HepG2 (cell line): ENCODE data around the gene CNTN5. TPM values are rescaled to one million over a fixed set of nuclear protein-coding genes. Genes with fewer than 3 reads are reported as not detected.

ENCODE experiments used
- ATAC-seq: fragments of 200-7000 bp; cut with Tn5 transposase; 3 replicates; pipeline ENCODE4 v1.9.1; 2020; ENCODE audit warnings: mild to moderate bottlenecking, moderate library complexity
- BruUV-seq: library from RNA; stranded (reverse); fragments of 400-500 nt; replicated peaks from 2 replicates; lab custom pipeline; 2021; lab: Mats Ljungman, UMichigan
- CTCF ChIA-PET: fragments of 300-600 bp; formaldehyde crosslinking; extraction: SDS; loops from one replicate; lab custom pipeline; 2021; ENCODE audit warnings: low total read pairs, inconsistent platforms, low intra/inter-chr PET ratio; lab: Yijun Ruan, JAX
- POLR2A ChIA-PET: fragments of 350-600 bp; sonication (Branson Sonifier 250); formaldehyde crosslinking; loops from one replicate; lab custom pipeline; 2020; ENCODE audit warnings: antibody characterized with exemption, inconsistent platforms; lab: Yijun Ruan, JAX
- DNase-seq: peaks from one replicate; pipeline ENCODE4 v3.0.0-alpha.2; 2015; ENCODE audit warnings: low spot score
- FAIRE-seq: peaks from 3 replicates; lab custom pipeline; 2011; peaks lifted over from hg19 to GRCh38; lab: Jason Lieb, UNC
- H2AFZ ChIP-seq: one replicate; pipeline ENCODE4 v1.6.1; 2011; ENCODE audit warnings: low read length, inconsistent platforms
- H3K27ac ChIP-seq: fragments of 300-600 bp; 3 replicates; pipeline ENCODE4 v1.8.0; 2011; ENCODE audit warnings: mixed run types, mild to moderate bottlenecking, mixed read lengths, low read length, inconsistent platforms; ENCODE audit not compliant: insufficient read depth; ENCODE audit errors: extremely low read length
- H3K27me3 ChIP-seq, 2 experiments: fragments of 200-600 bp in 1 of 2; 2 replicates in 1 of 2; 3 replicates in 1 of 2; pipeline versions ENCODE4 v1.6.0 to v1.8.0; 2011; ENCODE audit warnings: low read length in 2 of 2, mild to moderate bottlenecking in 2 of 2, moderate library complexity in 2 of 2, inconsistent platforms in 1 of 2; ENCODE audit not compliant: insufficient read depth in 2 of 2, control insufficient read depth in 1 of 2
- H3K36me3 ChIP-seq, 2 experiments: fragments of 200-600 bp in 1 of 2; replicated peaks in 1 of 2; 2 replicates in 1 of 2; 3 replicates in 1 of 2; pipeline versions ENCODE4 v1.5.1 to v1.8.0; 2011; ENCODE audit warnings: low read length in 2 of 2, inconsistent platforms in 1 of 2; ENCODE audit not compliant: insufficient read depth in 2 of 2, control insufficient read depth in 1 of 2
- H3K4me1 ChIP-seq: 2 replicates; pipeline ENCODE4 v1.5.1; 2012; ENCODE audit warnings: low read length, inconsistent platforms; ENCODE audit not compliant: insufficient read depth
- H3K4me2 ChIP-seq: 2 replicates; pipeline ENCODE4 v1.6.0; 2011; ENCODE audit warnings: low read depth, low read length, inconsistent platforms
- H3K4me3 ChIP-seq, 3 experiments: fragments of 200-600 bp in 1 of 3; sonication (generic), shearing (Covaris generic) in 1 of 3; replicated peaks in 1 of 3; 2 replicates each; pipeline ENCODE4 v1.5.1; 2011 to 2016; ENCODE audit warnings: low read length in 3 of 3, inconsistent platforms in 2 of 3, low read depth in 2 of 3, mild to moderate bottlenecking in 2 of 3, control low read depth in 1 of 3, mixed read lengths in 1 of 3; ENCODE audit not compliant: insufficient read depth in 1 of 3
- H3K79me2 ChIP-seq: one replicate; pipeline ENCODE4 v1.6.1; 2011; ENCODE audit warnings: low read length, inconsistent platforms; ENCODE audit not compliant: insufficient read depth
- H3K9ac ChIP-seq: 2 replicates; pipeline ENCODE4 v1.6.0; 2011; ENCODE audit warnings: mild to moderate bottlenecking, low read depth, low read length, inconsistent platforms; ENCODE audit not compliant: insufficient read depth
- H3K9me3 ChIP-seq: 2 replicates; pipeline ENCODE4 v1.5.1; 2012; ENCODE audit warnings: mild to moderate bottlenecking, low read length
- H4K20me1 ChIP-seq: 2 replicates; pipeline ENCODE4 v1.6.0; 2011; ENCODE audit warnings: inconsistent platforms, mild to moderate bottlenecking, low read length, moderate library complexity; ENCODE audit not compliant: insufficient read depth
- FOXP1 ChIP-seq, 2 experiments: fragments of 450-650 bp in 1 of 2; IDR thresholded peaks; 2 replicates each; pipeline ENCODE4 v1.6.1; 2017 to 2018; ENCODE audit warnings: antibody characterized with exemption in 1 of 2
- KDM3A ChIP-seq: IDR thresholded peaks from 2 replicates; pipeline ENCODE4 v1.6.1; 2018; ENCODE audit warnings: low read depth, missing compliant biosample characterization
- NFYC ChIP-seq: IDR thresholded peaks from 2 replicates; pipeline ENCODE4 v1.6.1; 2016; ENCODE audit warnings: missing genetic modification reagents, missing compliant biosample characterization
- SNAI1 ChIP-seq: sonication (generic); formaldehyde crosslinking; IDR thresholded peaks from 2 replicates; pipeline ENCODE4 v1.5.0; 2020; ENCODE audit warnings: mild to moderate bottlenecking, missing genetic modification reagents, borderline replicate concordance
- ZNF180 ChIP-seq: sonication (generic); formaldehyde crosslinking; IDR thresholded peaks from 2 replicates; pipeline ENCODE4 v1.4.0; 2020; ENCODE audit warnings: low read depth, missing genetic modification reagents, borderline replicate concordance
- ZNF253 ChIP-seq: sonication (generic); formaldehyde crosslinking; IDR thresholded peaks from 2 replicates; pipeline ENCODE4 v1.8.0; 2022; ENCODE audit warnings: mild to moderate bottlenecking, missing genetic modification reagents, borderline replicate concordance
- ZNF672 ChIP-seq: sonication (generic); formaldehyde crosslinking; IDR thresholded peaks from 2 replicates; pipeline ENCODE4 v1.8.1; 2022; ENCODE audit warnings: missing genetic modification reagents
- ZSCAN30 ChIP-seq: sonication (generic); formaldehyde crosslinking; IDR thresholded peaks from 2 replicates; pipeline ENCODE4 v1.5.0; 2020; ENCODE audit warnings: mild to moderate bottlenecking, missing genetic modification reagents
- WGBS: methylation state at CpG from one replicate; pipeline ENCODE4 v1.1.6; 2017; ENCODE audit warnings: low lambda C conversion rate; 5-methylcytosine and 5-hydroxymethylcytosine counted together
- in situ Hi-C: cut with HindIII; loops from 2 replicates; pipeline ENCODE4 v1.10.0; 2017; ENCODE audit warnings: low pct_unique_long_range_greater_than_20kb; ENCODE audit not compliant: extremely low pct_ligation_motif_present
- intact Hi-C: fragments of 100-400 bp; cut with micrococcal nuclease; formaldehyde crosslinking; loops from one replicate; pipeline ENCODE4 v1.10.0; 2022; ENCODE audit not compliant: unreplicated experiment
- polyA plus RNA-seq, 8 experiments: library from polyadenylated mRNA; depleted of rRNA in 3 of 8; stranded (reverse) in 7 of 8; unstranded in 1 of 8; fragments of >200 nt; fragmentation: Illumina TruSeq in 4 of 8; extraction: Trizol in 4 of 8; gene quantifications; 2 replicates each; pipeline versions ENCODE4 v1.2.1 to v1.2.3, GENCODE V29; 2011 to 2016; ENCODE audit warnings: low read depth in 4 of 8, missing spikeins in 1 of 8, mixed read lengths in 1 of 8; ENCODE audit not compliant: insufficient read depth in 1 of 8
- total RNA-seq, 5 experiments: library from RNA; depleted of rRNA; stranded (reverse); fragments of >200 nt; fragmentation: Illumina TruSeq; extraction: Trizol; gene quantifications; 2 replicates each; pipeline ENCODE4 v1.2.3, GENCODE V29; 2016; ENCODE audit warnings: low read depth in 1 of 5
- TF ChIP-seq, protein P1 (sequence below): sonication (generic); formaldehyde crosslinking; IDR thresholded peaks from 2 replicates; pipeline ENCODE4 v1.5.0; 2020; ENCODE audit warnings: mild to moderate bottlenecking, missing genetic modification reagents
- TF ChIP-seq, protein P2 (sequence below), 2 experiments: sonication (generic) in 1 of 2; formaldehyde crosslinking in 1 of 2; IDR thresholded peaks; 2 replicates each; pipeline versions ENCODE4 v1.5.1 to v1.6.1; 2011 to 2020; ENCODE audit warnings: borderline replicate concordance in 1 of 2, low read depth in 1 of 2, low read length in 1 of 2, mild to moderate bottlenecking in 1 of 2, missing genetic modification reagents in 1 of 2, moderate library complexity in 1 of 2
- TF ChIP-seq, protein P3 (sequence below), 2 experiments: fragments of 450-650 bp in 1 of 2; sonication (generic) in 1 of 2; formaldehyde crosslinking; IDR thresholded peaks; 2 replicates each; pipeline versions ENCODE4 v1.5.0 to v1.8.0; 2020 to 2022; ENCODE audit warnings: mild to moderate bottlenecking in 1 of 2, missing genetic modification reagents in 1 of 2
- TF ChIP-seq, protein P4 (sequence below): sonication (generic); formaldehyde crosslinking; IDR thresholded peaks from 2 replicates; pipeline ENCODE4 v1.8.0; 2023; ENCODE audit warnings: mild to moderate bottlenecking, missing genetic modification reagents
- TF ChIP-seq, protein P5 (sequence below): sonication (generic); formaldehyde crosslinking; IDR thresholded peaks from 2 replicates; pipeline ENCODE4 v1.4.0; 2020; ENCODE audit warnings: mild to moderate bottlenecking, missing genetic modification reagents
- TF ChIP-seq, protein P6 (sequence below): sonication (generic); formaldehyde crosslinking; IDR thresholded peaks from 2 replicates; pipeline ENCODE4 v1.8.1; 2022; ENCODE audit warnings: mild to moderate bottlenecking, missing genetic modification reagents

CNTN5 gene
- total and polyA plus RNA-seq, 2 of the 13 experiments (the other 11 are each of a cell fraction or from before 2014, with no cell fraction given): not detected

DNA sequence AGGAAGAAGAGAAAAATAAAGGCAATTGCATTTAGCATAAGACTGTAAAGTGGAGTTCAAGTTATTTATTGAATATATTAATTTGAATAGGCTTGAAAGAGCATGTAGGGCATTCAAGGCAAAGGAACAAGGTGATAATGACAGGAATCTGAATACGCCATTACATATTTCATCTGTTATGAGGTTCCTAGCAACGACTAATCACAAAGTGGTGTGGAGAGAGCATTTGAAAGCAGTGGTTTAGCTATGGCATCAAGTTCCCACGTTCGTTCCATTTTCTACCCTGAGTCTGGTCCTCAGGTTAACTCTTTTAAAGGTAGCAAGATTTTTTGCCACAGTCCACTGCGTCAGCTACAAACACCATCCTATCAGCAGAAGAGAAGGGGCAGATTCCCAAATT is 59.4 kb downstream of the CNTN5 start:
- WGBS: 7% methylated on average over 5 of the region's 5 CpGs
- no peaks in the 10 kb centered on the region for H3K79me2 ChIP-seq
- no peaks in the 10 kb centered on the region for H3K27me3 ChIP-seq
- H3K4me3 ChIP-seq: no peak overlapping the region
- CTCF ChIA-PET: no interaction called here
- no peak overlapping the region for H3K27ac ChIP-seq
- no peaks in the 10 kb centered on the region for H3K36me3 ChIP-seq
- in situ Hi-C loops (no loop called here), intact Hi-C loops (no loop called here)
- no peaks in the 10 kb centered on the region for H4K20me1 ChIP-seq
- H3K4me1 ChIP-seq: no peaks in the 10 kb centered on the region
- H3K9me3 ChIP-seq: no peaks in the 10 kb centered on the region
- ATAC-seq: no peak
- no peak overlapping the region for H2AFZ ChIP-seq
- H3K4me2 ChIP-seq: no peak overlapping the region
- POLR2A ChIA-PET: no interaction called here
- BruUV-seq: no TSS peak
- no peak overlapping the region for H3K9ac ChIP-seq
- no peak for DNase-seq
- no peak for FAIRE-seq
- TF ChIP-seq ZNF180 (CRISPR knock-in tag): no peak
- TF ChIP-seq ZNF253 (CRISPR knock-in tag): no peak
- TF ChIP-seq, protein P1, sequence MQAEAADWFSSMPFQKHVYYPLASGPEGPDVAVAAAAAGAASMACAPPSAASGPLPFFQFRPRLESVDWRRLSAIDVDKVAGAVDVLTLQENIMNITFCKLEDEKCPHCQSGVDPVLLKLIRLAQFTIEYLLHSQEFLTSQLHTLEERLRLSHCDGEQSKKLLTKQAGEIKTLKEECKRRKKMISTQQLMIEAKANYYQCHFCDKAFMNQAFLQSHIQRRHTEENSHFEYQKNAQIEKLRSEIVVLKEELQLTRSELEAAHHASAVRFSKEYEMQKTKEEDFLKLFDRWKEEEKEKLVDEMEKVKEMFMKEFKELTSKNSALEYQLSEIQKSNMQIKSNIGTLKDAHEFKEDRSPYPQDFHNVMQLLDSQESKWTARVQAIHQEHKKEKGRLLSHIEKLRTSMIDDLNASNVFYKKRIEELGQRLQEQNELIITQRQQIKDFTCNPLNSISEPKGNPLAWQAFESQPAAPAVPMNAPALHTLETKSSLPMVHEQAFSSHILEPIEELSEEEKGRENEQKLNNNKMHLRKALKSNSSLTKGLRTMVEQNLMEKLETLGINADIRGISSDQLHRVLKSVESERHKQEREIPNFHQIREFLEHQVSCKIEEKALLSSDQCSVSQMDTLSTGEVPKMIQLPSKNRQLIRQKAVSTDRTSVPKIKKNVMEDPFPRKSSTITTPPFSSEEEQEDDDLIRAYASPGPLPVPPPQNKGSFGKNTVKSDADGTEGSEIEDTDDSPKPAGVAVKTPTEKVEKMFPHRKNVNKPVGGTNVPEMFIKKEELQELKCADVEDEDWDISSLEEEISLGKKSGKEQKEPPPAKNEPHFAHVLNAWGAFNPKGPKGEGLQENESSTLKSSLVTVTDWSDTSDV: no peak
- TF ChIP-seq, protein P2, sequence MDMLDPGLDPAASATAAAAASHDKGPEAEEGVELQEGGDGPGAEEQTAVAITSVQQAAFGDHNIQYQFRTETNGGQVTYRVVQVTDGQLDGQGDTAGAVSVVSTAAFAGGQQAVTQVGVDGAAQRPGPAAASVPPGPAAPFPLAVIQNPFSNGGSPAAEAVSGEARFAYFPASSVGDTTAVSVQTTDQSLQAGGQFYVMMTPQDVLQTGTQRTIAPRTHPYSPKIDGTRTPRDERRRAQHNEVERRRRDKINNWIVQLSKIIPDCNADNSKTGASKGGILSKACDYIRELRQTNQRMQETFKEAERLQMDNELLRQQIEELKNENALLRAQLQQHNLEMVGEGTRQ (IDR thresholded peaks at IDR 0.05; ENCODE audit: low read depth, low read length): no peak
- TF ChIP-seq, protein P2 (CRISPR knock-in tag; IDR thresholded peaks at IDR 0.05; ENCODE audit: borderline replicate concordance): no peak
- TF ChIP-seq, protein P3, sequence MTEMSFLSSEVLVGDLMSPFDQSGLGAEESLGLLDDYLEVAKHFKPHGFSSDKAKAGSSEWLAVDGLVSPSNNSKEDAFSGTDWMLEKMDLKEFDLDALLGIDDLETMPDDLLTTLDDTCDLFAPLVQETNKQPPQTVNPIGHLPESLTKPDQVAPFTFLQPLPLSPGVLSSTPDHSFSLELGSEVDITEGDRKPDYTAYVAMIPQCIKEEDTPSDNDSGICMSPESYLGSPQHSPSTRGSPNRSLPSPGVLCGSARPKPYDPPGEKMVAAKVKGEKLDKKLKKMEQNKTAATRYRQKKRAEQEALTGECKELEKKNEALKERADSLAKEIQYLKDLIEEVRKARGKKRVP (CRISPR knock-in tag; IDR thresholded peaks at IDR 0.05): no peak
- TF ChIP-seq, protein P4, sequence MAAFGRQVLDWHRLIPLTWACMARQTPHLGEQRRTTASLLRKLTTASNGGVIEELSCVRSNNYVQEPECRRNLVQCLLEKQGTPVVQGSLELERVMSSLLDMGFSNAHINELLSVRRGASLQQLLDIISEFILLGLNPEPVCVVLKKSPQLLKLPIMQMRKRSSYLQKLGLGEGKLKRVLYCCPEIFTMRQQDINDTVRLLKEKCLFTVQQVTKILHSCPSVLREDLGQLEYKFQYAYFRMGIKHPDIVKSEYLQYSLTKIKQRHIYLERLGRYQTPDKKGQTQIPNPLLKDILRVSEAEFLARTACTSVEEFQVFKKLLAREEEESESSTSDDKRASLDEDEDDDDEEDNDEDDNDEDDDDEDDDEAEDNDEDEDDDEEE (CRISPR knock-in tag): no peak
- TF ChIP-seq, protein P5, sequence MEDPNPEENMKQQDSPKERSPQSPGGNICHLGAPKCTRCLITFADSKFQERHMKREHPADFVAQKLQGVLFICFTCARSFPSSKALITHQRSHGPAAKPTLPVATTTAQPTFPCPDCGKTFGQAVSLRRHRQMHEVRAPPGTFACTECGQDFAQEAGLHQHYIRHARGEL: no peak
- no peak for TF ChIP-seq NFYC (CRISPR knock-in tag)
- no peak for TF ChIP-seq ZNF672 (CRISPR knock-in tag)
- TF ChIP-seq FOXP1 (IDR thresholded peaks at IDR 0.05): no peak
- TF ChIP-seq FOXP1 (CRISPR knock-in tag; IDR thresholded peaks at IDR 0.05): no peak
- TF ChIP-seq KDM3A (CRISPR knock-in tag): no peak
- TF ChIP-seq SNAI1 (CRISPR knock-in tag): no peak
- TF ChIP-seq ZSCAN30 (CRISPR knock-in tag): no peak
- TF ChIP-seq, protein P6, sequence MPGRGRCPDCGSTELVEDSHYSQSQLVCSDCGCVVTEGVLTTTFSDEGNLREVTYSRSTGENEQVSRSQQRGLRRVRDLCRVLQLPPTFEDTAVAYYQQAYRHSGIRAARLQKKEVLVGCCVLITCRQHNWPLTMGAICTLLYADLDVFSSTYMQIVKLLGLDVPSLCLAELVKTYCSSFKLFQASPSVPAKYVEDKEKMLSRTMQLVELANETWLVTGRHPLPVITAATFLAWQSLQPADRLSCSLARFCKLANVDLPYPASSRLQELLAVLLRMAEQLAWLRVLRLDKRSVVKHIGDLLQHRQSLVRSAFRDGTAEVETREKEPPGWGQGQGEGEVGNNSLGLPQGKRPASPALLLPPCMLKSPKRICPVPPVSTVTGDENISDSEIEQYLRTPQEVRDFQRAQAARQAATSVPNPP (CRISPR knock-in tag): no peak
